ENCODE measurements around the gene ETV5.
"Not testable (repeated sequence)": the region's sequence is repeated elsewhere in the genome, so short reads cannot be mapped to it uniquely, and the experiment has no call there.

ETV5 gene

DNA sequence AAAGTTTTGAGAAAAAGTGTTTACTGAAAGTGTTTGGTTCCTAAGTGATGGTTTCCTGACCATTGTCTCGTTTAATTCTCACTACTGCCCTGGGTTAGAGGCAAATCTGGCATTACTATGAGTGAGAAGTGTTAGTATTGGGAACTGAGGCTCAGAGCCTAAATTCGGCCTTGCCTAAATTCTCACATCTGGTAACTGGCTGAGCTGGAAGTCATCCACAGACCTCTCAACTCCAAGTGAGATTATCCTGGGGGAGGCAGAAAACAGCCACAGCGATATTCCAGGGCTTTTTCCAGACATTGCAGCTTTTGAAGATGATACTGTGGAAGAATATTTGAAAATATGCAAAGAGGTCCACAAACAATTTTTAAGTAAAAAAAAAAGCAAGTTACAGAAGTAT is 86.0 kb downstream of the ETV5 start:
- DNase-seq (ENCODE audit: low read depth in 2 of 2): no peak

- no peak for DNase-seq (ENCODE audit: low read depth in 2 of 2)
Measured at GRCh38 chr3:186021673-186022362, 87.1 kb downstream of the ETV5 start.

GRCh38 chr3:186021250-186021649 is 87.6 kb downstream of the ETV5 start:
- not testable (repeated sequence) for DNase-seq (ENCODE audit: low read depth in 2 of 2)

DNA sequence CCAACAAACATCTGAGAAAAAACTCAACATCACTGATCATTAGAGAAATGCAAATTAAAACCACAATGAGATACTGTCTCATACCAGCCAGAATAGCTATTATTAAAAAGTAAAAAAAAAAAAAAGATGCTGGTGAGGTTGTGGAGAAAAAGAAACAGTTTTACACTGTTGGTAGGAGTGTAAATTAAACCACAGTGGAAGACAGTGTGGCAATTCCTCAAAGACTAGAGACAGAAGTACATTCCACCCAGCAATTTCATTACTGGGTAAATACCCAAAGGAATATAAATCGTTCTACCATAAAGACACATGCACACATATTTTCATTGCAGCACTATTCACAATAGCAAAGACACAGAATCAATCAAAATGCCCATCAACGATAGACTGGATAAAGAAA is 89.6 kb downstream of the ETV5 start:
- not testable (repeated sequence) for DNase-seq (ENCODE audit: low read depth in 2 of 2)

- no peak for DNase-seq (ENCODE audit: low read depth in 2 of 2)
Measured at GRCh38 chr3:186014866-186015265, 94.0 kb downstream of the ETV5 start.

DNA sequence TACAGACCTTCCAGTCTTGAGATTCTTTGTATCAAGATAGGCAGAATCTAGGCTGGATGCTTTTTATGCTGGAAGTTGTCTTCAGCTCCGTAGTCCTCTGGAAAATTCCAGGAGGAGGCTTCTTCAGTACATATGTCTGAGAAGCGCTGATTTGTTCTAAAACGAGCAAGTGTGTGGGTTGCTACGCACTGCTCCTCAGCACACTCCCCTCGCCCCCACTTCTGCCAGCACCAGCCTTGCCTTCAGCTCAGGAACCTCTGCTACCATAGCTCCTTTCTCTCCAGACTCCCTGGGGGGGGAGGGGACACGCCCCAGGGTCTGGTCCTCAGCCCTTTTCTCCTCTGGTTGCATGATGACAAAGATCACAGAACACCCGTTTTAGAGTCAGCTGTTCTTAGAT is 95.6 kb downstream of the ETV5 start:
- DNase-seq (ENCODE audit: low read depth in 2 of 2): no peak

GRCh38 chr3:186012137-186012536 is 96.8 kb downstream of the ETV5 start:
- no peak for DNase-seq (ENCODE audit: low read depth in 2 of 2)

DNA sequence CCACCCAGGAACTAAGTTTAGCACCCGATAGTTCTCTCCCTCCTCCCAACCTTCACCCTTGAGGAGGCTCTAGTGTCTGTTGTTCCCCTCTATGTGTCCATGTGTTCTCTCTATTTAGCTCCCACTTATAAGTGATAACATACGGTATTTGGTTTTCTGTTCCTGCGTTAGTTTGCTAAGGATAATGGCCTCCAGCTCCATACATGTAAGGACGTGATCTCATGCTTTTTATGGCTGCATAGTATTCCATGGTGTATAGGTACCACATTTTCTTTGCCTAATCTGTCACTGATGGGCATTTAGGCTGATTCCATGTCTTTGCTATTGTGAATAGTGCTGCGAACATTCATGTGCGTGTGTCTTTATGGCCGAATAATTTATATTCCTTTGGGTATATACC is 104.2 kb downstream of the ETV5 start:
- DNase-seq (ENCODE audit: low read depth in 2 of 2): no peak

DNA sequence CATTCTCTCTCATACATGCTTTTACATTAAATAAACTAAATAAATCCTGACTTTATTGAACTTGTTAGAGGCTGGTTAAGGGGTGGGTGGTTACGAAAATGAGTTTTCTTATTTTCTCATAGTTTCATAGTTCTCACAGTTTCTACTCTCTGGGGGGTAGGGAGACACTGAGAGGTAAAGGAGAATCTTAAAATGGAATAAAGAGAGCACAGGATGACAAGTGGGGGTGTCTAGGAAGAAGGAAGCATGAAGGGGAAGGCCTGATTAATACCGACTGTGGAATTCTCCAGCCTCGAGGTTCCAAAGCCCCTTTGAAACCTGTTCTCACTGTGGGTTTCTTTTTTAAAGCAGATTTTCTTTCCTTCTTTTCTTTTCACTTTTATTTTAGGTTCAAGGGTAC is 104.7 kb downstream of the ETV5 start:
- DNase-seq (ENCODE audit: low read depth in 2 of 2): no peak

- no peak for DNase-seq (ENCODE audit: low read depth in 2 of 2)
Measured at GRCh38 chr3:186003610-186004009, 105.3 kb downstream of the ETV5 start.

DNA sequence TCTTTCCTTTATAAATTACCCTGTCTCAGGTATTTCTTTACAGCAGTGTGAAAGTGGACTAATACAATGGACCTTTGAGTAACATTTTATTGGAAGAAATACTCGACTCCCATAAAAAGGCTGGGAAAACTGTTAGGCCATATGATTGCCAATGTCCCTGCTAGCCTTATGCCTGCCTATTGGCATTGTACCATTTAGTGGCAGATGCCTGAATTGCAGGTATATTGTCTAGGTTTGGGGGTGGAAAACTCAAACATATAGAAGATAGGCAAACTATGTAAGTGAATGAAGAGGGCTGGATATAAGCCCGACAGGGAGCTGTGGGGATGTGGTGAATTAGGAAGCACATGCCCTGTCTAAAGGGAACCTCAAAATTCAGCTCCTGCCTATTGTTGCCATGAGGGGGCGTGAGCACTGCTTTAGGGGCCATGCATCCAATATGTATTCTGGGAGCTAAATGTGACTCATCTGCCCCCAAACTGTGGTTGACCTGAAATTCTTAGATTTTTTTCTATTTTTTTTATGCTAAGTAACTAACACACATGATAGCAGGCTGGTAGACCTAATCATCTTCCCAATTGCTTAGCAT is 105.9 kb downstream of the ETV5 start:
- no peak for DNase-seq (ENCODE audit: low read depth in 2 of 2)

DNA sequence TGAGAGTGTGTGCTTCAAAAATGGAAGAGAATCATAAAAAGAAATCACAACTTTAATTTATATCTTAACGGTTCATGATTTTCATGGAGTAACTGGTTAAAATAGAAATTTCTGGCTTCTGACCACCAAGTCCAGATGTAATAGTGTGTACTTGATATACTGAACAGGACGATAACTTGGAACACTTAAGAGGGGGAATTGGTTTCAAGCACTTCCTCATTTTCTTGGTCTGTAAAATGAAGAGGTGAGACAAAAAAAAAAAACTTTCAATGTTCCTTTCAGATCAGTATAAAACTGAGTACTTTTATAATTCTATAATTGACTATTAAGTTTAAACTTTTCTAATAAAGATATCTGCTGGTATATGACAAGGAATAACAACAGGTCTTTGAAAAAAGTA is 107.0 kb downstream of the ETV5 start:
- no peak for DNase-seq (ENCODE audit: low read depth in 2 of 2)

DNA sequence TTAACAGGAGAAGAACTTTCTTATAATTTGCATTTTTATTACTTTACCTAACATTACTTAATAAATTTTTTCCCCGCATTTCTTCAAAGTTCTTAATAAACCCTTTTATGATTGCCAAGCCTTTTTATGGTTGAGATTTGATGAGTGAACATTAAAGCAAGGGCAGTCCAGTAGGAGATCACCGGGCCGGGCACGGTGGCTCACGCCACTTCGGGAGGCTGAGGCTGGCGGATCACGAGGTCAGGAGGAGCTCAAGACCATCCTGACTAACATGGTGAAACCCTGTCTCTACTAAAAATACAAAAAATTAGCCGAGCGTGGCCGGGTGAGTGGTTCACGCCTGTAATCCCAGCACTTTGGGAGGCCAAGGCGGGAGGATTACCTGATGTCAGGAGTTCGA is 109.7 kb downstream of the ETV5 start:
- DNase-seq (ENCODE audit: low read depth in 2 of 2): no peak

DNA sequence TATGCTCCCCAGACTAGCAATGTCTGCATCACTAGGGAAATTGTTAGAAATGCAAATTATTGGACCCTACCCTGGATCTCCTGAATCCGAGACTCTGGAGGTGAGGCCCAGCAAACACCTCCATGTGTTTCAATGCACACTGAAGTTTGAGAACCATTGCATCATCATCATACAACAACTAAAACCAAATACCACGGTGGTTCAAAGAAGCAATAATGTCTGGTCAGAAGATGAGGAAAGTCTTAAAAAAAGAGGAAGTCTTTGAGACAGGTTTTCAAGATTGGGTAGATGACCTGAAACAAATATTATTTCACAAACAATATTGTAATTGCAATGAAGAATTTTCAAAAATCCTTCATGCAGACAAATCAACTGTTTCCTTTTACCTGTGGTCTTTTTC is 110.8 kb downstream of the ETV5 start:
- DNase-seq (ENCODE audit: low read depth in 2 of 2): no peak

- DNase-seq (ENCODE audit: low read depth in 2 of 2): no peak
Measured at GRCh38 chr3:185997130-185997529, 111.8 kb downstream of the ETV5 start.
